Gastroesophageal sphincter (tissue), 3 donors: ENCODE results near the gene IER2.

ENCODE experiments used
- CTCF ChIP-seq, 4 experiments: fragments of 200-600 bp in 2 of 4; fragments of 450-650 bp in 2 of 4; sonication (generic) in 1 of 4; IDR thresholded peaks; one replicate each; pipeline ENCODE4 v1.5.1; 2017 to 2019; ENCODE audit warnings: antibody characterized with exemption in 4 of 4, mild to moderate bottlenecking in 2 of 4, moderate library complexity in 2 of 4
- POLR2A ChIP-seq, 2 donors: fragments of 450-650 bp; IDR thresholded peaks; one replicate each; pipeline ENCODE4 v1.6.1; 2017; ENCODE audit warnings: antibody characterized with exemption in 2 of 2, mild to moderate bottlenecking in 2 of 2, moderate library complexity in 1 of 2

- TF ChIP-seq CTCF (IDR thresholded peaks at IDR 0.05) (peak in 1 of 4 experiments; percentile 17), POLR2A (IDR thresholded peaks at IDR 0.05) (peak; percentile 100)
Observed at GRCh38 chr19:13152974-13153568, 2.9 kb downstream of the IER2 start.
